Spleen (tissue), 7 donors: ENCODE data around the gene IFNA10.

ENCODE experiments used
- CTCF ChIP-seq, 11 experiments: fragments of 200-600 bp in 7 of 11; fragments of 450-650 bp in 4 of 11; sonication (generic) in 4 of 11; IDR thresholded peaks in 8 of 11; conservative IDR thresholded peaks in 3 of 11; 1 replicate in 7 of 11; 2 replicates in 4 of 11; pipeline versions ENCODE4 v1.4.0 to v1.8.0; 2016 to 2021; ENCODE audit warnings: antibody characterized with exemption in 11 of 11, inconsistent platforms in 4 of 11, mild to moderate bottlenecking in 1 of 11
- POLR2A ChIP-seq, 3 donors: fragments of 450-650 bp; IDR thresholded peaks; one replicate each; pipeline ENCODE4 v1.5.1; 2017; ENCODE audit warnings: antibody characterized with exemption in 3 of 3, mild to moderate bottlenecking in 1 of 3
- POLR2AphosphoS5 ChIP-seq, 3 donors: sonication (generic); formaldehyde crosslinking; IDR thresholded peaks; one replicate each; pipeline ENCODE4 v1.5.1; 2017; ENCODE audit warnings: antibody characterized with exemption in 3 of 3
- donor health status: DM: no; HTN: no; CAD: no; lungs with moderate emphysema.
- donor health status: DM: no; HTN: no; CAD: no.
- donor health status: DM: no; HTN: no; CAD: no.

GRCh38 chr9:21251190-21251589 lies 44.2 kb upstream of the IFNA10 start:
- TF ChIP-seq CTCF (IDR thresholded peaks at IDR 0.05 in 8 of 11, conservative IDR thresholded peaks at IDR 0.05 in 3 of 11) (no peak), POLR2A (IDR thresholded peaks at IDR 0.05) (no peak), POLR2AphosphoS5 (IDR thresholded peaks at IDR 0.05) (no peak)
